ENCODE results near the gene NEK8.
"Not testable (repeated sequence)": the region's sequence is repeated elsewhere in the genome, so short reads cannot be mapped to it uniquely, and the experiment has no call there.

NEK8 gene

GRCh38 chr17:28725660-28726225, 2.8 kb upstream of the NEK8 start:
- DNase-seq: peak; percentile 74 to 77

- peak; percentile 82 to 85 for DNase-seq
Measured at GRCh38 chr17:28726226-28726626, 2.4 kb upstream of the NEK8 start, which contains the start of gene TLCD1. Gene TLCD1 (minus strand): TSS chr17:28726233. CDS start chr17:28726097, 136 bp downstream.

GRCh38 chr17:28726627-28727491, 1.7 kb upstream of the NEK8 start:
- DNase-seq: peak; percentile 96 to 97

GRCh38 chr17:28729950-28730330, 1.4 kb downstream of the NEK8 start:
- no peak for DNase-seq

- no peak for DNase-seq
Measured at GRCh38 chr17:28733346-28733745, 4.8 kb downstream of the NEK8 start.

- no peak for DNase-seq
Measured at GRCh38 chr17:28734712-28735241, 6.2 kb downstream of the NEK8 start.

- DNase-seq: no peak
Measured at GRCh38 chr17:28735242-28735722, 6.7 kb downstream of the NEK8 start.

- not testable (repeated sequence) for DNase-seq
Measured at GRCh38 chr17:28735913-28736769, 7.6 kb downstream of the NEK8 start.

- DNase-seq: no peak
Measured at GRCh38 chr17:28737316-28737715, 8.7 kb downstream of the NEK8 start.

- no peak for DNase-seq
Measured at GRCh38 chr17:28737770-28738679, 9.4 kb downstream of the NEK8 start.

GRCh38 chr17:28738680-28739384, 10.2 kb downstream of the NEK8 start:
- DNase-seq: peak; percentile 44 to 62

GRCh38 chr17:28740406-28741357, 12.1 kb downstream of the NEK8 start:
- no peak for DNase-seq

- no peak for DNase-seq
Measured at GRCh38 chr17:28741358-28742349, 13.1 kb downstream of the NEK8 start.

GRCh38 chr17:28743243-28744103, 14.9 kb downstream of the NEK8 start, which contains the start of gene TRAF4:
Gene TRAF4 (plus strand): TSS chr17:28744011. CDS start chr17:28744113, 102 bp downstream.
- DNase-seq: peak; percentile 87 to 88

- DNase-seq: peak; percentile 73 to 77
Measured at GRCh38 chr17:28744104-28744971, 15.8 kb downstream of the NEK8 start.

All from activated CD4-positive, alpha-beta T cell treated with anti-CD3 and anti-CD28 coated beads, Interleukin-2, amount 50 U/mL, for 48 hours (primary cell).